T-cell (primary cell): ENCODE results near the gene ST8SIA5. TPM values are rescaled to one million over a fixed set of nuclear protein-coding genes. Genes with fewer than 3 reads are reported as not detected.

Experiments
- ATAC-seq, 4 experiments: fragments of 200-7000 bp in 3 of 4; fragments of 150-1000 bp in 1 of 4; cut with Tn5 transposase; replicated peaks in 1 of 4; 1 replicate in 3 of 4; 2 replicates in 1 of 4; pipeline ENCODE4 v1.10.0; 2021; ENCODE audit warnings: moderate library complexity in 3 of 4, mild to moderate bottlenecking in 2 of 4, moderate number of reproducible peaks in 1 of 4
- CTCF ChIA-PET, 2 donors: fragments of 300-600 bp; sonication (Branson Sonifier 250); formaldehyde crosslinking; loops; one replicate each; lab custom pipeline; 2022; ENCODE audit warnings: antibody characterized with exemption in 2 of 2; lab: Charles Lee
- POLR2A ChIA-PET, 2 donors: fragments of 300-600 bp; sonication (Branson Sonifier 250); formaldehyde crosslinking; loops; one replicate each; lab custom pipeline; 2022; ENCODE audit warnings: antibody characterized with exemption in 2 of 2; lab: Charles Lee
- DNase-seq, 35 experiments: peaks; one replicate each; pipeline versions ENCODE4 v3.0.0 to v3.0.0-alpha.2; 2013 to 2023
- H3K27ac ChIP-seq: one replicate; pipeline ENCODE4 v1.5.1; 2013; ENCODE audit warnings: low read length
- H3K27me3 ChIP-seq, 2 experiments: replicated peaks in 1 of 2; 1 replicate in 1 of 2; 2 replicates in 1 of 2; pipeline versions ENCODE4 v1.6.1 to v1.7.0; 2013; ENCODE audit warnings: low read length in 1 of 2, mixed read lengths in 1 of 2; ENCODE audit not compliant: control insufficient read depth in 2 of 2, insufficient read depth in 2 of 2; ENCODE audit errors: extremely low read depth in 1 of 2
- H3K36me3 ChIP-seq, 2 donors: 1 replicate in 1 of 2; 2 replicates in 1 of 2; pipeline versions ENCODE4 v1.6.1 to v1.7.0; 2013; ENCODE audit warnings: low read length in 1 of 2; ENCODE audit not compliant: control insufficient read depth in 2 of 2, insufficient read depth in 1 of 2; ENCODE audit errors: extremely low read depth in 1 of 2
- H3K4me1 ChIP-seq, 2 experiments: 1 replicate in 1 of 2; 2 replicates in 1 of 2; pipeline versions ENCODE4 v1.6.1 to v1.7.0; 2013; ENCODE audit warnings: low read length in 2 of 2, mixed read lengths in 1 of 2; ENCODE audit not compliant: insufficient read depth in 2 of 2, control insufficient read depth in 1 of 2; ENCODE audit errors: extremely low read depth in 1 of 2
- H3K4me3 ChIP-seq, 2 donors: 1 replicate in 1 of 2; 2 replicates in 1 of 2; pipeline versions ENCODE4 v1.5.1 to v1.7.0; 2013; ENCODE audit warnings: mild to moderate bottlenecking in 2 of 2, low read length in 1 of 2, moderate library complexity in 1 of 2; ENCODE audit not compliant: control insufficient read depth in 1 of 2; ENCODE audit errors: extremely low read depth in 1 of 2
- H3K9me3 ChIP-seq: 2 replicates; pipeline ENCODE4 v1.7.0; 2013
- H3K27ac Mint-ChIP-seq, 2 donors: one replicate each; pipeline ENCODE4 v1.8.0; 2020 to 2021; ENCODE audit warnings: mild to moderate bottlenecking in 2 of 2, mixed read lengths in 2 of 2
- H3K27me3 Mint-ChIP-seq, 2 donors: one replicate each; pipeline ENCODE4 v1.8.0; 2021 to 2022; ENCODE audit warnings: mixed read lengths in 2 of 2
- H3K36me3 Mint-ChIP-seq: one replicate; pipeline ENCODE4 v1.8.0; 2021; ENCODE audit warnings: mixed read lengths
- H3K4me1 Mint-ChIP-seq, 3 donors: one replicate each; pipeline ENCODE4 v1.8.0; 2020 to 2022; ENCODE audit warnings: mixed read lengths in 3 of 3, mild to moderate bottlenecking in 1 of 3
- H3K4me3 Mint-ChIP-seq, 3 donors: one replicate each; pipeline ENCODE4 v1.8.0; 2020 to 2022; ENCODE audit warnings: mild to moderate bottlenecking in 3 of 3, mixed read lengths in 3 of 3, moderate library complexity in 3 of 3
- H3K9me3 Mint-ChIP-seq, 3 donors: one replicate each; pipeline ENCODE4 v1.8.0; 2020 to 2022; ENCODE audit warnings: mixed read lengths in 3 of 3
- WGBS: methylation state at CpG from one replicate; pipeline ENCODE4 v1.1.5; 2013; ENCODE audit warnings: missing lambda C conversion rate; ENCODE audit not compliant: insufficient coverage; 5-methylcytosine and 5-hydroxymethylcytosine counted together
- total RNA-seq, 35 experiments: library from RNA in 6 of 35; stranded (reverse) in 6 of 35; fragments of 120-200 nt in 1 of 35; gene quantifications; one replicate each; pipeline versions ENCODE4 v1.2.1 to v1.2.4 and lab custom pipeline; 2013 to 2026

Gene ST8SIA5
- total RNA-seq, 5 donors from 2014 or later (not counting 1 experiment from before 2014, with no cell fraction given) = 0.09 to 0.28 TPM; not detected in 3

DNA sequence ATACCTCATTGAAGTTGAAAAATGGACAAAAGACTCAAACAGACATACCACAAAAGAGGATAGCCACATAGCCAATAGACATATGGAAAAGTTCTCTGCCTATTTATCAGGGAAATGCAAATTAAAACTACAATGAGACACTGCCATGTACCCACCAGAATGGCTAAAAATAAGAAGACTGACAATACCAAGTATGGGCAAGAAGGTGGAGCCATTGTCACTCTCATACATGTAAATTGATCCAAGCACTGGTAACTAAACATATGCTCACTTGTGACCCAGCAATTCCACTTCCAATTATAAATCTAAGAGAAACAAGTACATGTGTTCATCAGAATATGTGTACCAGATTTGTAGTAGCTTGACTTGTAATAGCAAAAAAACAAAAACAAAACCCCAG, 104.5 kb downstream of the ST8SIA5 start:
- no peaks in the 10 kb centered on the region for H3K9me3 Mint-ChIP-seq
- H3K27me3 Mint-ChIP-seq = no peaks in the 10 kb centered on the region
- Histone ChIP-seq H3K27me3 (peaks cover 0 to 6% of the 10 kb centered on the region in 2 experiments), H3K4me1 (no peaks in the 10 kb centered on the region), H3K9me3 (no peaks in the 10 kb centered on the region), H3K36me3 (no peaks in the 10 kb centered on the region), H3K27ac (no peak overlapping the region), H3K4me3 (no peak overlapping the region)
- no peaks in the 10 kb centered on the region for H3K36me3 Mint-ChIP-seq
- H3K4me1 Mint-ChIP-seq = no peaks in the 10 kb centered on the region
- no peak overlapping the region for H3K4me3 Mint-ChIP-seq
- ATAC-seq (no peak), DNase-seq (no peak)
- ChIA-PET POLR2A (no interaction called here), CTCF (no interaction called here)
- no peak overlapping the region for H3K27ac Mint-ChIP-seq

- no peaks in the 10 kb centered on the region for H3K4me1 ChIP-seq
- WGBS = no CpG with 5 or more reads among the region's 4 CpGs
- CTCF ChIA-PET = no interaction called here
Observed at GRCh38 chr18:46650681-46651080, 106.2 kb downstream of the ST8SIA5 start.

GRCh38 chr18:46649071-46649862, 107.6 kb downstream of the ST8SIA5 start:
- H3K4me3 ChIP-seq = no peak overlapping the region
- ChIA-PET CTCF (interaction anchor here (0.6 to 1.0 kb wide), 3 partner anchors 9 to 478 kb away, joined by 3 to 4 read pairs (median 3); no protein-coding TSS in a partner anchor), POLR2A (no interaction called here)
- no peak overlapping the region for H3K27ac ChIP-seq
- WGBS = 76% methylated on average over 10 of the region's 12 CpGs
- Mint-ChIP-seq H3K4me3 (no peak overlapping the region), H3K4me1 (no peaks in the 10 kb centered on the region), H3K9me3 (no peaks in the 10 kb centered on the region), H3K27ac (no peak overlapping the region), H3K36me3 (no peaks in the 10 kb centered on the region), H3K27me3 (peaks cover 3 to 6% of the 10 kb centered on the region in 2 donors)
- H3K27me3 ChIP-seq = peaks cover 0 to 13% of the 10 kb centered on the region in 2 experiments
- no peaks in the 10 kb centered on the region for H3K36me3 ChIP-seq
- no peaks in the 10 kb centered on the region for H3K9me3 ChIP-seq
- ATAC-seq (no peak), DNase-seq (no peak)
- no peaks in the 10 kb centered on the region for H3K4me1 ChIP-seq

More at GRCh38 chr18:46650681-46651080, 106.2 kb downstream of the ST8SIA5 start:
- POLR2A ChIA-PET = no interaction called here
- Mint-ChIP-seq H3K9me3 (no peaks in the 10 kb centered on the region), H3K27ac (no peak overlapping the region), H3K27me3 (peaks cover 3 to 6% of the 10 kb centered on the region in 2 donors), H3K4me3 (no peak overlapping the region), H3K36me3 (no peaks in the 10 kb centered on the region), H3K4me1 (no peaks in the 10 kb centered on the region)
- ATAC-seq = no peak
- H3K27me3 ChIP-seq = peaks cover 0 to 9% of the 10 kb centered on the region in 2 experiments
- H3K27ac ChIP-seq = no peak overlapping the region
- H3K4me3 ChIP-seq = no peak overlapping the region
- H3K9me3 ChIP-seq = no peaks in the 10 kb centered on the region
- H3K36me3 ChIP-seq = no peaks in the 10 kb centered on the region
- no peak for DNase-seq

DNA sequence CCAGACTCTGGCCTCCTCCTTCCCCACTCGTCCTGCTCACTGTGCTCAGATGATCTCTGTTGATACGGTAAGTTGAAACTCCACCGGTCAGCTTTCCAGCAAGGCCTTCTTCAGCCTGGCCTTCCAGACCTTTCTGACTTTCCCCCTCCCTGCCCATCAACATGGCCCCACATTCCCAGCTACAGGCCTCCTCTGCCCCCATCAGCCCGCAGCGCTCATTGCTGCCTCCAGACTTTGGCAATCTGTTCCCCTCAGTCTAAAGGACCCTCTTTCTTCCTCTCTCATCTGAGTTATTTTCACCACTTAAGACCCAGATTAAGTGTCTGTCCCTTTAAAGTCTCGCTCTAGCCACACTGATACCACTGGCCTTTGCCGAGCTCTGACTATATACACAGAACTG, 110.4 kb downstream of the ST8SIA5 start:
- H3K4me3 ChIP-seq = no peak overlapping the region
- H3K4me1 ChIP-seq = no peaks in the 10 kb centered on the region
- WGBS = 80% methylated on average over 7 of the region's 7 CpGs
- H3K9me3 ChIP-seq = no peaks in the 10 kb centered on the region
- H3K9me3 Mint-ChIP-seq = no peaks in the 10 kb centered on the region
- no peaks in the 10 kb centered on the region for H3K4me1 Mint-ChIP-seq
- POLR2A ChIA-PET = no interaction called here
- H3K27me3 ChIP-seq = peaks cover 0 to 17% of the 10 kb centered on the region in 2 experiments
- no peaks in the 10 kb centered on the region for H3K36me3 ChIP-seq
- H3K27ac ChIP-seq = no peak overlapping the region
- peaks cover 3 to 6% of the 10 kb centered on the region in 2 donors for H3K27me3 Mint-ChIP-seq
- H3K27ac Mint-ChIP-seq = no peak overlapping the region
- ATAC-seq (no peak), DNase-seq (no peak)
- CTCF ChIA-PET = no interaction called here
- H3K4me3 Mint-ChIP-seq = no peak overlapping the region
- H3K36me3 Mint-ChIP-seq = no peaks in the 10 kb centered on the region

DNA sequence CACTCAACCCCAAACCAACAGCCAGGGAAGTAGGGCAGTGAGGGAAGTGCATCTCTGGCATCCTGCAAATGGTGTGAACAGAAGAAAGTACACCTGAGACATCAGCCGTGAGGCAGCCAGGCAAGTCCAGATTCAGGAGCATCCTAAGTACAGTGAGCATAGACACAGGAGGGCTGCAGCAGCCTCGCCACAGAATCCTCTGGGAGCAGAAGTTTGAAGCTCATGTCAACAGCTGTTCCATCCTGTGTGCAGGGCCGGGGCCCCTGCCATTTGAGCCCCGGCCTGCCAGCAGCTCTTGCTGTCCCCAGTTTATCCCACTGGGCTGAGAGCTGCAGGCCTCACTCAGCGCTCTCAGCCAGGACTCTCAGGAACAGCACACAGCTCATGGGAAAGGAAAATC, 114.3 kb downstream of the ST8SIA5 start:
- Mint-ChIP-seq H3K4me3 (no peak overlapping the region), H3K9me3 (no peaks in the 10 kb centered on the region), H3K27me3 (peaks cover 3 to 6% of the 10 kb centered on the region in 2 donors), H3K4me1 (no peaks in the 10 kb centered on the region), H3K36me3 (no peaks in the 10 kb centered on the region), H3K27ac (no peak overlapping the region)
- ATAC-seq (no peak), DNase-seq (no peak)
- H3K4me3 ChIP-seq = no peak overlapping the region
- no peak overlapping the region for H3K27ac ChIP-seq
- H3K36me3 ChIP-seq = no peaks in the 10 kb centered on the region
- ChIA-PET CTCF (no interaction called here), POLR2A (no interaction called here)
- 48% methylated on average over 3 of the region's 5 CpGs for WGBS
- no peaks in the 10 kb centered on the region for H3K9me3 ChIP-seq
- H3K27me3 ChIP-seq = peaks cover 0 to 14% of the 10 kb centered on the region in 2 experiments
- H3K4me1 ChIP-seq = no peaks in the 10 kb centered on the region

DNA sequence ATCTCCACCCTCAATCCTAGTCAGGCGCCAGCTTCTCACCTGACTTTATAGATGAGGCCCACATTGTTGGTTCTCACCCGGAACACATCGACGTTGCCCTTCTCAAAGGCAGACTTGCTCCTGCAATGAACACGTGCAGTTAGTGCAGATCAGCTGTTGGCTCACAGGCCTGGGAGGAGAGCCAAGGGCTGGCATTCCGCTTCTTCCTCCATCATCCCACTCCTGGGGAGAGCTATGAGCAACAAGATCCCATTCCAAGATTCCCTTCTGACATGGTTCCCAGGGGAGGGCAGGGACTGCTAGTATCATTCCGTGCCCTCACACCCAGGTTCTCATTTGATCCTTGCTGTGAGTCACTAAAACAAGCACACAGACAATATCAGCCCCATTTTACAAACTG, 114.9 kb downstream of the ST8SIA5 start:
- ChIA-PET POLR2A (no interaction called here), CTCF (no interaction called here)
- Histone ChIP-seq H3K4me3 (no peak overlapping the region), H3K27ac (no peak overlapping the region), H3K36me3 (no peaks in the 10 kb centered on the region), H3K9me3 (no peaks in the 10 kb centered on the region), H3K27me3 (peaks cover 0 to 13% of the 10 kb centered on the region in 2 experiments), H3K4me1 (no peaks in the 10 kb centered on the region)
- no peaks in the 10 kb centered on the region for H3K4me1 Mint-ChIP-seq
- 90% methylated on average over 5 of the region's 7 CpGs for WGBS
- H3K36me3 Mint-ChIP-seq = no peaks in the 10 kb centered on the region
- DNase-seq (no peak), ATAC-seq (no peak)
- H3K4me3 Mint-ChIP-seq = no peak overlapping the region
- no peak overlapping the region for H3K27ac Mint-ChIP-seq
- no peaks in the 10 kb centered on the region for H3K9me3 Mint-ChIP-seq
- peaks cover 3 to 6% of the 10 kb centered on the region in 2 donors for H3K27me3 Mint-ChIP-seq
